Activated naive CD4-positive, alpha-beta T cell treated with anti-CD3 and anti-CD28 coated beads, Interleukin-2, amount 10 ng/mL, durations not matched to agents 7 days and 5 days (primary cell): Measurements from ENCODE around the gene PACSIN1.

Source experiments
- CTCF ChIA-PET: fragments of 350-600 bp; sonication (Branson Sonifier 250); formaldehyde crosslinking; loops from one replicate; lab custom pipeline; 2021; ENCODE audit warnings: antibody characterized with exemption; lab: Charles Lee
- DNase-seq: peaks from one replicate; pipeline ENCODE4 v3.0.0-alpha.2; 2020
- H3K27ac Mint-ChIP-seq: one replicate; pipeline ENCODE4 v1.8.0; 2021; ENCODE audit warnings: mild to moderate bottlenecking, moderate library complexity, mixed read lengths
- H3K27me3 Mint-ChIP-seq: one replicate; pipeline ENCODE4 v1.8.0; 2021; ENCODE audit warnings: mild to moderate bottlenecking, mixed read lengths
- H3K36me3 Mint-ChIP-seq: one replicate; pipeline ENCODE4 v1.8.0; 2021; ENCODE audit warnings: mixed read lengths
- H3K4me1 Mint-ChIP-seq: one replicate; pipeline ENCODE4 v1.8.0; 2021; ENCODE audit warnings: mixed read lengths
- H3K4me3 Mint-ChIP-seq: one replicate; pipeline ENCODE4 v1.8.0; 2021; ENCODE audit warnings: mild to moderate bottlenecking, moderate library complexity, mixed read lengths
- H3K9me3 Mint-ChIP-seq: one replicate; pipeline ENCODE4 v1.8.0; 2021; ENCODE audit warnings: mixed read lengths

The PACSIN1 gene

DNA sequence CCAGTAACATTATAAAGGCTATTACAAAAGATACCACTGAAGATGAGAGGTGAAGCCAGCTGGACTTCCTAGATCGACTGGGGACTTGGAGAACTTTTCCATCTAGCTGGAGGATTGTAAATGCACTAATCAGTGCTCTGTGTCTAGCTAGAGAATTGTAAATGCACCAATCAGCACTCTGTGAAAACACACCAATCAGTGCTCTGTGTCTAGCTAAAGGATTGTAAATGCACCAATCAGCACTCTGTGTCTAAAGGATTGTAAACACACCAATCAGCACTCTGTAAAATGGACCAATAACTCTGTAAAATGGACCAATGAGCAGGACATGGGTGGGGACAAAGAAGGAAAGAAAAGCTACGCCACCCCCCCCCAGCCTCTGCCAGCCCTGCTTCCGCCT lies 26.4 kb upstream of the PACSIN1 start:
- H3K27ac Mint-ChIP-seq = no peak overlapping the region
- no peaks in the 10 kb centered on the region for H3K36me3 Mint-ChIP-seq

DNA sequence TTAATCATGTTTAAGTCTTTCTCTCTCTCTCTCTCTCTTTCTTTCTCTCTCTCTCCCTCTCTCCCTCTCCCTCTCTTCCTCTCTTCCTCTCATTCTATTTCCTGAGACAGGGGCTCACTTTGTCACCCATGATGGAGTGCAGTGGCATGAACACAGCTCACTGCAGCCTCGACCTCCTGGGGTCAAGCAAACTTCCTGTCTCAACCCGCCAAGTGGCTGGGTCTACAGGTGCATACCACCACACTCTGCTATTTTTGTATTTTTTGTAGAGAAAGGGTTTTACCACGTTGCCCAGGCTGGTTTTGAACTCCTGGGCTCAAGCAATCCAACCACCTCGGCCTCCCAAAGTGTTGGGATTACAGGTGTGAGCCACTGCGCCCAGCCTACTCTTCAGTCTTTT lies 24.4 kb upstream of the PACSIN1 start:
- no peaks in the 10 kb centered on the region for H3K4me1 Mint-ChIP-seq
- H3K27ac Mint-ChIP-seq = no peak overlapping the region
- no peaks in the 10 kb centered on the region for H3K27me3 Mint-ChIP-seq
- H3K36me3 Mint-ChIP-seq = no peaks in the 10 kb centered on the region
- H3K9me3 Mint-ChIP-seq = no peaks in the 10 kb centered on the region
- H3K4me3 Mint-ChIP-seq = no peak overlapping the region
- no peak for DNase-seq
- CTCF ChIA-PET = no interaction called here

More for the DNA sequence above, 26.4 kb upstream of the PACSIN1 start:
- no peak for DNase-seq
- Mint-ChIP-seq H3K4me3 (no peak overlapping the region), H3K27me3 (no peaks in the 10 kb centered on the region), H3K4me1 (no peaks in the 10 kb centered on the region), H3K9me3 (no peaks in the 10 kb centered on the region)
- CTCF ChIA-PET = interaction anchor here (0.5 kb wide), 1 partner anchor 24 kb away, joined by 3 read pairs; no protein-coding TSS in a partner anchor

DNA sequence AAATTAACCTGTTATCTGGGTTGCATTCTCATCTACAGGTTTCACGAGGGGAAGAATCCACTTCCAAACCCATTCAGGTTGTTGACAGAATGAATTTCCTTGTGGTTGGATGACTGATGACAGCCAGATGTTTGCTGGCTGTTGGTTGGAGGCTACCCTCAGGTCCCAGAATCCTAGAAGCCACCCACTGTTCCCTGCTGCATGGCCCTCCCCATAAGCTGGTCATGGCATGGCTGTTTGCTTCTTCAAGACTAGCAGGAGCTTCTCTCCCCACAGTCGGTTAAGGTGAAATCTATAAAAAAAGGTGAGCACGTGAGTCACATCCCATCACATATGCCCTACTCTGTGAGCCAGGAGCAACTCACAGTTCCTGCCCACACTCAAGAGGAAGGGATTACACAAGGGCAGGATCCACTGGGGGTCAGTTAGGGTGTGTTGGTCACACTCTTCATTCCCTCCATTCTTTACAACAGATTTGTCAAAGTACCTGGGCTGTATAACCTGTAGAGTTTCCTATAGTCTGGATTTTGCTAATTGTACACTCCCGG lies 20.5 kb upstream of the PACSIN1 start:
- H3K27ac Mint-ChIP-seq = no peak overlapping the region
- DNase-seq = no peak
- CTCF ChIA-PET = interaction anchor here (1.2 kb wide), 1 partner anchor 30 kb away, joined by 4 read pairs; no protein-coding TSS in a partner anchor

DNA sequence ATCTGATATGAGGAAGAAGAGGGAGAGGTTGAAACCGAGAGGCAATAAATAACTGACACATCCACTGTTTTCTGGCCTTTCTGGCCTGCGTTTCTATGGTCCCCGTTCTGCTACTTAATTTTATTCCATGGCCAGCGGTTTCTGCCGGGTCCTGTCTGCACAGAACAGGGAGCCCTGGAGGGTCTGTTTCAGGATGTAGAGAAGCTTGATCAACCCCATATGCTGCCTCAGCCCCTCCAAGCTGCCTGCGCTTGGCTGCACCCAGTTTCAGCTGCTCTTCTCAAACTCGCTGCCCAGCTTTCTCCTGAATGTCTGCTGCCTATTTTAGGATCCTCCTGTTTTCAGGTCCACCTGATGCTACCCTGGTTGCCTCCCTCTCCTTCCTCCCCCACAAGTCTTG lies 18.5 kb upstream of the PACSIN1 start:
- Mint-ChIP-seq H3K36me3 (no peaks in the 10 kb centered on the region), H3K4me3 (no peak overlapping the region), H3K27ac (no peak overlapping the region), H3K9me3 (no peaks in the 10 kb centered on the region), H3K4me1 (no peaks in the 10 kb centered on the region), H3K27me3 (peaks cover 16% of the 10 kb centered on the region)
- CTCF ChIA-PET = no interaction called here
- no peak for DNase-seq

More for the DNA sequence above, 20.5 kb upstream of the PACSIN1 start:
- H3K9me3 Mint-ChIP-seq = no peaks in the 10 kb centered on the region
- H3K27me3 Mint-ChIP-seq = peaks cover 12% of the 10 kb centered on the region
- H3K4me1 Mint-ChIP-seq = no peaks in the 10 kb centered on the region
- H3K4me3 Mint-ChIP-seq = no peak overlapping the region
- H3K36me3 Mint-ChIP-seq = no peaks in the 10 kb centered on the region

DNA sequence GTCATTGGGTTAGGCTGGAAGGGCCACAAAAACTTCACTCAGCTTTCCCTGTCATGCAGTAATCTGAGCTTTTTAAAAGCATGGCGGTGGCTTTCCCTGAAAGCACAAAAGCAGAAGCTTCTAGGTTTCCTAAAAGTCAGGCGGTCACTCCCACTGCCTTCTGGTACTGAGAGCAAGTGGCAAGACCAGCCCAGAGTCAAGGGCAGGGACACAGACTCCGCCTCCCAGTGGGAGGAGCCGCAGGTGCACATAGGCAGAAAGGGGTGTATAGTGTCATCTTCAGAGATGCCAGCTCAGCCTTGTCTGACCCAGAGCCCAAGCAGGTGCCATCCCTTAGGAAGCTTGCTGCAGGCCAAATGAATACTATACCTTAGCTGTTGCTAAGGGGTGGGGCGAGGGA lies 18.0 kb upstream of the PACSIN1 start:
- Mint-ChIP-seq H3K36me3 (no peaks in the 10 kb centered on the region), H3K27ac (no peak overlapping the region), H3K9me3 (no peaks in the 10 kb centered on the region), H3K4me3 (no peak overlapping the region), H3K27me3 (peaks cover 16% of the 10 kb centered on the region), H3K4me1 (no peaks in the 10 kb centered on the region)
- CTCF ChIA-PET = interaction anchor here (1.6 kb wide), 1 partner anchor 12 kb away, joined by 4 read pairs; no protein-coding TSS in a partner anchor
- no peak for DNase-seq

DNA sequence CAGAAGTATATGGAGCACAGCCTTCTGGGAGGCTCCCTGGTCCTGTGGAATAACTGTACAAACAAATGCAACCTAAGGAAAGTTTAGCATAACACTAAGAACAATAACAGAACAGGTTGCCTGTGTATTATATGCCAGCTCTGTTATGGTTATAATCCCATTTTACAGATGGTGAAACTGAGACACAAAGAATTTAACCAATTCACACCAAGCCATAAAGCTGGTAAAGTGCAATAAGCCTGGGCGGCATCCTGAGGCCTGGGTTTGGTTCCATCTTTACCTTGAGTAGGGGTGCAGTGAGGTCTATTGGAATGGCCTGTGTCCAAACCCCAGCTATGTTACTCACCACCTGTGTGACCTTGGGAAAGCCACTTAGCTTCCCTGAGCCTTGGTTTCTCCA lies 14.7 kb upstream of the PACSIN1 start:
- H3K4me3 Mint-ChIP-seq = no peak overlapping the region

DNA sequence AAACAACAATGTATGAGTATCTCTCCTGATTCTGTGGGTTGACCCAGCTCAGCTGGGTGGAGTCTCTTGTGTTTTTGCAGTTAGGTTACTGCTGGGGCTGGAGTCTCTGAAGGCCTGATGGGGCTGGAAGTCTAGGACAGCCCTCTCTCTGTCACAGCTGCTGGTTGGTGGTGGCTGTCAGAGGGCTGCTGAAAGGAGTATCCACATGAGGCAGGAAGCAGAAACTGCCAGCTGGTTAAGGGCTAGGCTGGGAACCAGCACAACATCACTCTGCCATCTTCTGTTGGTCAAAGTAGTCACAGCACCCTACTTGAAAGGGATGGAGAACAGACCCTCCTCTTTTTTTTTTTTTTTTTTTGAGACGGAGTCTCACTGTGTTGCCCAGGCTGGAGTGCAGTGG lies 10.0 kb upstream of the PACSIN1 start:
- Mint-ChIP-seq H3K27me3 (peaks cover 14% of the 10 kb centered on the region), H3K36me3 (no peaks in the 10 kb centered on the region), H3K4me1 (no peaks in the 10 kb centered on the region), H3K4me3 (no peak overlapping the region), H3K27ac (no peak overlapping the region), H3K9me3 (no peaks in the 10 kb centered on the region)
- CTCF ChIA-PET = interaction anchor here (0.9 kb wide), 1 partner anchor 154 kb away, joined by 4 read pairs; no protein-coding TSS in a partner anchor
- no peak for DNase-seq

More for the DNA sequence above, 14.7 kb upstream of the PACSIN1 start:
- H3K27me3 Mint-ChIP-seq = peaks cover 16% of the 10 kb centered on the region
- DNase-seq = no peak
- H3K27ac Mint-ChIP-seq = no peak overlapping the region
- no peaks in the 10 kb centered on the region for H3K9me3 Mint-ChIP-seq
- CTCF ChIA-PET = no interaction called here
- no peaks in the 10 kb centered on the region for H3K36me3 Mint-ChIP-seq
- H3K4me1 Mint-ChIP-seq = no peaks in the 10 kb centered on the region

DNA sequence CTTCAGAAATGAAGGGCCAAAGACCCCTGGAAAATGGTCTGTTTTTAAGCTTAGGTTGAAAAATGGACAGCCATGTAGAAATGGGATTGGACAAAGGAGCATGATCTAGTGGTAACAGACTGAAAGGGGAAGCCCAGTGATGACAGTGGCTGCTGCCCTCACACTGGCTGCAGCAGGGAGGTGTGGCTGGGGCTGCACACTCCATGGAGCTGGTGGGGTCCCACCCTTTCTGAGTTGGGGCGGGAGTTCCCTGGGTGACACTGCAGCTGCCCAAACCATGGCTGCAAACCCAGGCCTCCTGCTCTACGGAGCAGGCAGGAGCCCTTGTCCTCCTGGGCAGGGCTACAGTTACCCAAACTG lies 8.5 kb upstream of the PACSIN1 start:
- CTCF ChIA-PET = interaction anchor here (0.6 to 1.2 kb wide), 3 partner anchors 11 to 683 kb away, joined by 3 to 4 read pairs (median 3); no protein-coding TSS in a partner anchor
- Mint-ChIP-seq H3K36me3 (no peaks in the 10 kb centered on the region), H3K9me3 (no peaks in the 10 kb centered on the region), H3K4me1 (no peaks in the 10 kb centered on the region), H3K27me3 (peaks cover 26% of the 10 kb centered on the region), H3K27ac (no peak overlapping the region), H3K4me3 (no peak overlapping the region)
- DNase-seq = no peak

DNA sequence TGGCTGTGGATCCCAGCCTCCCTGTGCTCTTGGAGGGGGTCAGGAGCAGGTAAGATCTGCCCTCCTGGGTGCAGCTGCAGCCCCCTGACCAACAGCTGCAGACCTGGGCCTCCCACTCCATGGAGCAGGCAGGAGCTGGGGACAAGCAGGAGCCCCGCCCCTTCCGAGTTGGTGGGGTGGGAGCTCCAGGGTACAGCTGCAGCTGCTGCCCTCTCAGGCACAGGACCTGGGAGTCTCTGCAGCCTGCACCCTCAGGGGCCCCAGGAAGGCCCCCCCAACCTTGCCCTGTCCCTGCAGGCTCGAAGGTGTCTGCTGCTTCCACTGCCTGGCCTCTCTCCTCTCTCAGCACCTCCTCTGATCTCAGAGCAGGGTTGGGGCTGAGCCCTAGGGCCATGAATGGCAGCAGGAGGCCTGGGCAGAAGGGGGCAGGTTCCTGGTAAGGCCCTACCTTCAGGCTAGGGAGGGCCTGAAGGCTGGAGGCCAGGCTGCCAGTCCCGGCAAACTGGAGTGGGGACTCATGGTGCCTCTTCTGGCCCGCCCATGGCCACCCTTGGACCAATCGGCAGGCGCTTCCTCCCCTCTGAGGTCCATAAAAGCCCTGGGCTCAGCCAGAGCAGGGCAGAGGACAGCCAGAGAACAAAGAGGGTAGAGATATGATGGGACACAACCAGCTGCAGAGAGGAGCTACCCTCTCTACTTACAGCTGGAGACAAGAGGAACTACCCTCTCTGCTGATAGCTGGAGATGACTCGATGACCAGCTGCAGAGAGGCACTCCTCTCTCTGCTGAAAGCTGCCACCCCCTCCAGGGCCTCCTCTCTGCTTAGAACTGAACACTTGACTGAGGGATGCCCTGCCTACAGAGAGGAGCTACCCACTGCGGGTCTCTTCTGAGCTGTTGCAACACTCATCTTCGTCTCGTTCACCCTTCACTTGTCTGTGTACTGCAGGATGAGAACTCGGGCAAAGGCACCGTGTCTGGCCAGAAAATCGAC lies 7.8 kb upstream of the PACSIN1 start:
- H3K4me3 Mint-ChIP-seq = no peak overlapping the region
- no peaks in the 10 kb centered on the region for H3K36me3 Mint-ChIP-seq
- no peak for DNase-seq
- H3K27me3 Mint-ChIP-seq = peaks cover 32% of the 10 kb centered on the region
- H3K4me1 Mint-ChIP-seq = no peaks in the 10 kb centered on the region
- H3K9me3 Mint-ChIP-seq = no peaks in the 10 kb centered on the region
- H3K27ac Mint-ChIP-seq = peak overlapping the region; percentile 9
- CTCF ChIA-PET = interaction anchor here (0.6 to 4.4 kb wide), 5 partner anchors 9 to 151 kb away, joined by 3 to 75 read pairs (median 4); no protein-coding TSS in a partner anchor

DNA sequence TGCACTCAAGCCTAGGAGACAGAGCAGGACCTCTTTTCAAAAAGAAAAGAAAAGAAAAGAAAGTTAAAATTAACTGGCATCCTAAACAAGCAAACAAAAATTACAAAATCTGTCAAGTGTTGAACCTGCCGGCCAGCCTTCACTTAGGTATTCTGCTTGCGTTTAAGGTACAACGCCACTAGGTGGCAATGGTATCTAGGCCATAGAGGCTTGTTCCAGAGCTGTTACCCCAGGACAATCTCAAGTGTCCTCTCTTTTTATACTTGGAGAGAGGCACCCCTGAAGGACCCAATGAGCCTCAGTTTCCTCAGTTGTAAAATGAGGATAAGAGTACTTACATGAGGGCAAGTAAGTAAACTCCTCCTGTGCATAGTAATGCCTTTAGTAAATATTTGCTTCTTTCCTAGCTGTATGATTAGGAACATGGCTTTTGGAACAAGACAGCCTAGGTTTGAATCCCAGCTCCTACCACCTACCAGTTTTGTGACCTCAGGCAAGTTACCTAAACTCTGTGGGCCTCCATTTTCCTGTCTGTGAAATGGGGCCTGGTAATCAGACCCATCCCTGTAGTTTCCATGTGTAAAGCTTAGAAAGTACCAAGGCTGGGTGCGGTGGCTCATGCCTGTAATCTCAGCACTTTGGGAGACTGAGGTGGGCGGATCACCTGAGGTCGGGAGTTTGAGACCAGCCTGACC lies 5.8 kb upstream of the PACSIN1 start:
- Mint-ChIP-seq H3K27ac (no peak overlapping the region), H3K9me3 (no peaks in the 10 kb centered on the region), H3K4me3 (no peak overlapping the region), H3K36me3 (no peaks in the 10 kb centered on the region), H3K4me1 (no peaks in the 10 kb centered on the region), H3K27me3 (peaks cover 49% of the 10 kb centered on the region)
- DNase-seq = peak; percentile 65
- CTCF ChIA-PET = interaction anchor here (0.6 to 4.4 kb wide), 29 partner anchors 9 to 783 kb away, joined by 3 to 75 read pairs (median 4); partner anchors contain the start of genes BLTP3A and SPDEF

DNA sequence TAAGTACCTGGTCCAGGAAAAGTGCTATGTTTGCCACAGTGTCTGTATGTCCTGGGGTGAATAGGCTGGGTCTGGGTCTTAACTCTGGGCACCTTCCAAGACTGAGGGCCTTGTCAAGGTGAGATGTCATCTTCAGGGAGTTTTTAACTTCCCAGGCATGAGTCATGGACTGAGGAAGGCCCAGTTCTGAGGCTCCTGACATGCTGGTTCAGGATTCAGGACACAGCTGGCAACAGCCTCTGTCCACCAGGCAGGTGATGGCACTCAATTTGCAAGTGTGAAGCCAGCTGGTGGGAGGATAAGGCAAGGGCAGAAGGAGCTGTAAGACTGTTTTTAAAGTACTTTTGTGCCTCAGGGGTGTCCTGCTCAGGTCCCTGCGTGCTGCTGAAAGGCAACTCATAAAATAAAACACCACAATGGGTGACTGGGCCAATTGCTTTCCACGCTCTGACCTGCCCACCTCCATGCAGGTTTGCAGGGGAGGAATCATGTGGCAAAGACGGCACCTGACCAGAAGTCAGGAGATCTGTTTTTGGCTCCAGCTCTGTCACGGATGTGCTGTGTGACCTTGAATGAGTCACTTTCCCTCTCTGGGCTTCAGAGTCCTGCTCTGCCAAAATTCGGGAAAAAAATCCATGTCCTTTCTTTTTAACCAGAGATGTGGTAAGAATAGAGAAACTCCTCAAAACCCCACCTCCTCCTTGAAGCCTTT lies 4.9 kb upstream of the PACSIN1 start:
- peaks cover 58% of the 10 kb centered on the region for H3K27me3 Mint-ChIP-seq
- H3K27ac Mint-ChIP-seq = no peak overlapping the region
- H3K4me1 Mint-ChIP-seq = peaks cover 4% of the 10 kb centered on the region
- no peak for DNase-seq
- H3K36me3 Mint-ChIP-seq = no peaks in the 10 kb centered on the region
- no peak overlapping the region for H3K4me3 Mint-ChIP-seq
- H3K9me3 Mint-ChIP-seq = no peaks in the 10 kb centered on the region
- CTCF ChIA-PET = interaction anchor here (0.8 to 4.4 kb wide), 20 partner anchors 8 to 782 kb away, joined by 3 to 75 read pairs (median 4); partner anchors contain the start of genes BLTP3A and SPDEF

DNA sequence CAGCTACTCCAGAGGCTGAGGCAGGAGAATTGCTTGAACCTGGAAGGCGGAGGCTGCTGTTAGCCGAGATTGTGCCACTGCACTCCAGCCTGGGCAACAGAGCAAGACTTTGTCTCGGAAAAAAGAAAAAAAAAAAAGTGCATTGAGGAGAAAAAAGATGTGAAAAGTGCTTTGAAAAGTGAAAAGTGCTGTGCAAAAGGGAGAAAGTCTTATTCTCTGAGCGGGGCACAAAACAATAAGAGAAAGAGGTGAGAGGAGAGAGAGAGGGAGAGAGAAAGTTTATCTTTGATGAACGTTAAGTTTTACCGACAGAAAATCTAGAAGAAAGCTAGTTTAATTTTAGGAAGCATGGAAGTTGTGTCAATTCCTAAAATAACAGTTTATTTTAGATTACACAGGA lies 3.9 kb upstream of the PACSIN1 start:
- Mint-ChIP-seq H3K27me3 (peaks cover 69% of the 10 kb centered on the region), H3K27ac (no peak overlapping the region), H3K36me3 (no peaks in the 10 kb centered on the region), H3K4me1 (peaks cover 4% of the 10 kb centered on the region), H3K4me3 (no peak overlapping the region), H3K9me3 (no peaks in the 10 kb centered on the region)
- DNase-seq = no peak
- CTCF ChIA-PET = interaction anchor here (0.6 to 4.4 kb wide), 3 partner anchors 31 to 147 kb away, joined by 3 to 75 read pairs (median 3); no protein-coding TSS in a partner anchor

DNA sequence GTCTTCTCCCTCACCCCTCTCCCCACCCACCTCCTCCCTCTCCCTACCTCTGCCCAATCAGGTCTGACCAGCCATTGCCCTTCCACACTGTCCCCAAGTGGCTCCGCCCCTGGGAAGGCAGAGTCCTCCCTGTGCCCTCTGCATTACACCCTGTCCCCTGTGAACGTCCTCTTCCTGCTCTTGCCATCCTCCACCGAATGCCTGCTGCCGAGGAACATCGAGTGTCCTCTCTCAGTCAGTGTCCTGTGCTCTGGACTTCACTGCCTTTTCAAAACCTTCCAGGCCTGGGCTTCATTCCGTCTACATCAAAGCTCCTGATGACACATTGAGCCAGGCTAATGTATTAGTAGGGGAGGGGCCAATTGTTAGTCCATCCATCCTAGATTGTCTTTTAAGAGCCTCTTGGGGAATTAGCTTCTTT lies 3.3 kb upstream of the PACSIN1 start:
- no peak overlapping the region for H3K27ac Mint-ChIP-seq
- DNase-seq = no peak
- CTCF ChIA-PET = interaction anchor here (0.6 to 2.0 kb wide), 3 partner anchors 31 to 147 kb away, joined by 3 to 8 read pairs (median 3); no protein-coding TSS in a partner anchor
- no peak overlapping the region for H3K4me3 Mint-ChIP-seq
- H3K9me3 Mint-ChIP-seq = no peaks in the 10 kb centered on the region
- peaks cover 4% of the 10 kb centered on the region for H3K4me1 Mint-ChIP-seq
- no peaks in the 10 kb centered on the region for H3K36me3 Mint-ChIP-seq
- peaks cover 74% of the 10 kb centered on the region for H3K27me3 Mint-ChIP-seq
